ENCODE results near the gene USP53. TPM values are rescaled to one million over a fixed set of nuclear protein-coding genes. Genes with fewer than 3 reads are reported as not detected.
A peak's percentile ranks its signal among the peaks of the same experiment; 100 is the strongest.
"Not testable (repeated sequence)": the region's sequence is repeated elsewhere in the genome, so short reads cannot be mapped to it uniquely, and the experiment has no call there.

The USP53 gene
- total RNA-seq, 1 donor = 148 TPM

- TF ChIP-seq, protein P1, sequence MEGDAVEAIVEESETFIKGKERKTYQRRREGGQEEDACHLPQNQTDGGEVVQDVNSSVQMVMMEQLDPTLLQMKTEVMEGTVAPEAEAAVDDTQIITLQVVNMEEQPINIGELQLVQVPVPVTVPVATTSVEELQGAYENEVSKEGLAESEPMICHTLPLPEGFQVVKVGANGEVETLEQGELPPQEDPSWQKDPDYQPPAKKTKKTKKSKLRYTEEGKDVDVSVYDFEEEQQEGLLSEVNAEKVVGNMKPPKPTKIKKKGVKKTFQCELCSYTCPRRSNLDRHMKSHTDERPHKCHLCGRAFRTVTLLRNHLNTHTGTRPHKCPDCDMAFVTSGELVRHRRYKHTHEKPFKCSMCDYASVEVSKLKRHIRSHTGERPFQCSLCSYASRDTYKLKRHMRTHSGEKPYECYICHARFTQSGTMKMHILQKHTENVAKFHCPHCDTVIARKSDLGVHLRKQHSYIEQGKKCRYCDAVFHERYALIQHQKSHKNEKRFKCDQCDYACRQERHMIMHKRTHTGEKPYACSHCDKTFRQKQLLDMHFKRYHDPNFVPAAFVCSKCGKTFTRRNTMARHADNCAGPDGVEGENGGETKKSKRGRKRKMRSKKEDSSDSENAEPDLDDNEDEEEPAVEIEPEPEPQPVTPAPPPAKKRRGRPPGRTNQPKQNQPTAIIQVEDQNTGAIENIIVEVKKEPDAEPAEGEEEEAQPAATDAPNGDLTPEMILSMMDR (IDR thresholded peaks at IDR 0.05; ENCODE audit: insufficient read depth, low read depth, low read length) = no peak
- DNase-seq (ENCODE audit: low read depth) = no peak
These were observed 52.2 kb downstream of the USP53 start for GRCh38 chr4:119264743-119265142.

DNA sequence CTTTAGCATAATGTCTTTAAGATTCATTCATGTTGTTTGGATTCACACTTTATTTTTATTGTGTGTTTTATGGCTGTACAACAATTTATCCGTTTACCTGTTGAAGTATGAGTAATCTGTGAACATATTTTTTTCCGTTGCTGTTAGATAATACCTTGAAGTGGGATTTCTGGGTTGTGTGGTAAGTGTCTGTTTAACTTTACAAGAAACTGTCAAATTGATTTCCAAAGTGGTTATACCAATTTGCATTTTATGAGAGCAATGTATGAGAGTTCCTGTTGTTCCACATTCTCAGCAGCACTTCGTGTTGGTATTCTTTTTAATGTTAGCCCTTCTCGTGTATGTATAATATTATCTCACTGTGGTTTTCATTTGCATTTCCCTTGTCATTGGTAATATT is 53.6 kb downstream of the USP53 start:
- DNase-seq (ENCODE audit: low read depth) = no peak
- TF ChIP-seq, protein P1 (IDR thresholded peaks at IDR 0.05; ENCODE audit: insufficient read depth, low read depth, low read length) = no peak
- no peak overlapping the region for H3K4me3 ChIP-seq (ENCODE audit: low read depth, low read length)

More at GRCh38 chr4:119264743-119265142, 52.2 kb downstream of the USP53 start:
- H3K4me3 ChIP-seq (ENCODE audit: low read depth, low read length) = no peak overlapping the region

DNA sequence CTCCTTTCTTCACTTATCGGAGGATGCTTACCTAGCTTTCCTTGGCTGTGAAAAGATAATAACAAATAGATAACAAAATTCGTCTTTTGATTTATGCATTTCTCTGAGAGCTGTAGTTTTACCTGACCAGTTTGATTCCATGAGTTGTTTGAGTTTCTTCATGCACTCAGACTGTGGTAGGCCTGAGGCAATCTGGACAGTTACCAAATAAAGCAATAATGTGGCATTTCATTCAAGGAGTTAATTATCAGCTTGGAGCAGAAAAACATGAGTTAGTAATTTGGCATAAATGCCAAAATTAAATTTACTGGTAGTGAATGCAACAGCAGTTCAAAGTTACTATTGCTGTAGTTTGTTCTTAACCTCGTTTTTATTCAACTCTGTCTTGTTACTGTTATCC is 56.0 kb downstream of the USP53 start:
- peak; percentile 17 for DNase-seq (ENCODE audit: low read depth)
- H3K4me3 ChIP-seq (ENCODE audit: low read depth, low read length) = no peak overlapping the region
- TF ChIP-seq, protein P1 (IDR thresholded peaks at IDR 0.05; ENCODE audit: insufficient read depth, low read depth, low read length) = no peak

GRCh38 chr4:119271361-119272085 is 59.0 kb downstream of the USP53 start:
- H3K4me3 ChIP-seq (ENCODE audit: low read depth, low read length) = no peak overlapping the region
- TF ChIP-seq, protein P1 (IDR thresholded peaks at IDR 0.05; ENCODE audit: insufficient read depth, low read depth, low read length) = no peak
- no peak for DNase-seq (ENCODE audit: low read depth)

DNA sequence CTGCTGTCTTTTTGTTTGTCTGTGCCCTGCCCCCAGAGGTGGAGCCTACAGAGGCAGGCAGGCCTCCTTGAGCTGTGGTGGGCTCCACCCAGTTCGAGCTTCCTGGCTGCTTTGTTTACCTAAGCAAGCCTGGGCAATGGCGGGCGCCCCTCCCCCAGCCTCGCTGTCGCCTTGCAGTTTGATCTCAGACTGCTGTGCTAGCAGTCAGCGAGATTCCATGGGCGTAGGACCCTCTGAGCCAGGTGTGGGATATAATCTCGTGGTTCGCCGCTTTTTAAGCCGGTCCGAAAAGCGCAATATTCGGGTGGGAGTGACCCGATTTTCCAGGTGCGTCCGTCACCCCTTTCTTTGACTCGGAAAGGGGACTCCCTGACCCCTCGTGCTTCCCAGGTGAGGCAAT is 67.0 kb downstream of the USP53 start:
- H3K4me3 ChIP-seq (ENCODE audit: low read depth, low read length); DNase-seq (ENCODE audit: low read depth): not testable (repeated sequence)

DNA sequence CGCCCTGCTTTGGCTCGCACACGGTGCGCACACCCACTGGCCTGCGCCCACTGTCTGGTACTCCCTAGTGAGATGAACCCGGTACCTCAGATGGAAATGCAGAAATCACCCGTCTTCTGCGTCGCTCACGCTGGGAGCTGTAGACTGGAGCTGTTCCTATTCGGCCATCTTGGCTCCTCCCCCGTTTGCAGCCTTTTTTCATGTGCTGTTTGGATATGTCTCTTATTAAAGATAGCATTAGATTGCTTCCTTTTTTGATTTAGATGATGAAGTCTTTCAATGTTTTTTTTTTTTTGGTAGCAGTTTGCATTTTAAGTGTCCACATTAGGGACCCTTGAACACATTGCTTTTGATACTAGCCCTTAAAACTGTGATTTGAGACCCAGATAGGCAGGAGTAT is 67.4 kb downstream of the USP53 start:
- not testable (repeated sequence) for DNase-seq (ENCODE audit: low read depth); H3K4me3 ChIP-seq (ENCODE audit: low read depth, low read length)

- TF ChIP-seq, protein P1 (IDR thresholded peaks at IDR 0.05; ENCODE audit: insufficient read depth, low read depth, low read length) = no peak
- DNase-seq (ENCODE audit: low read depth) = no peak
- no peak overlapping the region for H3K4me3 ChIP-seq (ENCODE audit: low read depth, low read length)
These were observed 68.9 kb downstream of the USP53 start for GRCh38 chr4:119281393-119281792.
